Activated CD8-positive, alpha-beta memory T cell treated with anti-CD3 and anti-CD28 coated beads, Interleukin-2, amount 50 U/mL, for 24 hours (primary cell): ENCODE measurements around the gene SLC40A1.

Source experiments
- DNase-seq: peaks from one replicate; pipeline ENCODE4 v3.0.0-alpha.2; 2020; ENCODE audit errors: extremely low read depth

Gene SLC40A1

DNA sequence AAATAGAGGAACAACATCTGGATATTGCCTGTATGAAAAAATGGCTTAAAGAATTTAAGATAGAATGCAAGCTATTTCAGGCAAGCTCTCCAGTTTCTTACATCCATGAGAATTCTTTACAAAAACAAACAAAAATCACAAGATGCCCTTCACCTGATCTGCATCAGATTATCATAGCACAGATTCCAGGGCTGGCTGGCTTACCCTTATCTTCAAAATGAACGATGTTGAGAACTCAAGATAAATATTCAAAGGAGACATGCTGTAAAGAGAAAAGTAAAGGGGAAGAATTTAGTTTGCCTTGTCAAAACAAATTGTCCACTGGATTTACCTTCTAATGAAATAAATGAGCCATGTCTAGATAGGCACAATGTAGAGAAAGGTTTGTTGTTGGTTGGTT is 18.7 kb upstream of the SLC40A1 start:
- no peak for DNase-seq

DNA sequence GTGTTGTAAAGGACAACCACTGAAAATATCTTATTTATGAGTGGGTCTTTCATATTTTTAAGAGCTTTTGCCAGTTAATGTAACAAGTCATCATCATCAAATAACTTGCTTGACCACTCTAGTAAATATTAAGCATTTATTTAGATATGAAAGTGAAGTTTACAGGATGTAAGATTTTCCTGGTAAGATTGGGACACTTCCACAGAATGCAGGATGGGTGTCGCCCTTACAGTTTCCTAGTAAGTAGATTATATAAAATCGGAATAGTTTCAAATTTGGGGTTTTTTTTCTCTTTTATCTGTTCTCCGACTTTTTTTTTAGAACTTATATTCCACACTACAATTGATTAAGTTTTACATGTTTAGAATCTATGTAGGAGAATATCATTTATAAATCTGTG is 14.8 kb upstream of the SLC40A1 start:
- DNase-seq, result no peak

DNA sequence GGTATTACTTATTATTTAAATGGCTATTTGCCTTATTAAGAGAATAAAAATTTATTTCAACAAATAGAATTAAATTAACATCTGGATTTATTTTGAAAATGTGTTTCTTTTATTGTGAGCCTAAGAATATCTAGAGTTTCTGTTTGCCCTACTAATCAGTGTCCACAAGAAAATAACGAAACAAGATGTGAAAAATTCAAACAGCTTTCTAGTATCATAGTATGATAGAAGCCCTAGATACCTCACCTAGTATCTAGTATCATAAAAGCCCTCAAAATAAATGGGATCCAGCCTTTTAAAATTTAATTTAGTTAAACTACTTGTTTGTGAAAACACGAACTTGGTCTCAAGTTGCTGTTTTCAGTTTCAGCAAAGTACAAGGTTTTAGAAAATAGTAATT is 13.7 kb upstream of the SLC40A1 start:
- DNase-seq, result no peak

DNA sequence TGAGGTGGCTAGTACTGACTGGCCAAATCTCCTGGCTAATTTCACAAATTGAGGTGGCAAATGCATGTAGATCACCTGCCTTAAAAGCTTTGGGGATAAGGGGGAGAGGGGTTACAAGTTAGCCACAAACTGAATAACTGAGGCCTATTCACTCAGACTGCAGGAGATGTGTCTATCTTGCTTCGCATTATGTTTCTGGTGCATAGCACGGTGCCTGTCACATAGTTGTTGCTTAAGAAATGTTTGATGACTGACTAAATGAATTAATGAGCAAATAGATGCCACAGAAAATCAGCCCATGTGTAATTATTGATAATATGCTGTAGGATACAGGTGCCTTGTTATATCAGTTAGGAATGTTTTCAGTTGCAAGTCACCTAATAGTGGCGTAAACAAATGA is 12.5 kb upstream of the SLC40A1 start:
- DNase-seq, result no peak

DNA sequence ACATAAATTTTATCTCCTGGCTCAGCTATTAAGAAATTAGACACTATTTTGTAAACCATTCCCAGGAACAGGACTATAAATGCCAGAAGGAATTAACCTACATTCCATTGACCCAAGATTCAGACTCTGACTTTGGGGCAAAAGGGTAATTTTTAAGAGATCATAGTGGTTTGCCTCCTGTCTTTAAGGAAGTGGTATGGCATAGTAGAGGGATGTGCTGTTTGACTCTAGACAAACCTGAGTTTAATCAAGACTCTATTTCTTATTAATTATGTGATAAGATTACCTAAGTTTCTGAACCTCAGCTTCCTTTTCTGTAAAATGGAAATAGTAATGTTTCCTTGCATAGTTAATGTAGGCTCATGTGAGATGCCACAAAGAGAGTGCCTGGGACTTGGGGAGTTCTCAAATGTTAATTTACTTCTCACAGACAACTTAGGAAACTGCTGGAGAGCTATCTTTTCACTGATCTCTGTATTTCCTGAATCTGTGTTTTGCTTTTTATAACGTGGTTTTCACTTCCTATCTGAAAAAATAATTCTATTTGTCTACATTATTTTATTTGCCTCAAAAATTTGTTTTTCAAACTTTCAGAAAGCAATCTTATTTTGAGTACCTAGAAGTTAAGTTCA is 11.9 kb upstream of the SLC40A1 start:
- no peak for DNase-seq

DNA sequence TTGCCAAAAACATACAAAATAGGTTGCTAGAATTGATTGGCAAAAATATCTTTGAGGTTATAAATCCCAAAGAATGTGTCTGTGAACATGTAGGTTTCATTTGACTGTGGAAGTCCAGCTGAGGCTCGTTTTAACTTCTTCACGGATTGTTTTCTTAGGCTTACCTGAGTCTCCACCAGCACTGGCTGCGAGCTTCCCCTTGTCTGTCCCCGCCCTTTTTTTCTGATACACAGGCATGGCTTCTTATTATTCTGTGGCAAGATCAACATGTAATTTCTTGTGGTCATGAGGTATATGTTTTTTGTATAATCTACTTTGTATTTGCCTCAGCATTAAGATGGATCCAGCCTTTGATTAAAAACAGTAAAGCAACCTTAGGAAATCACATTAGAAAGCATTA is 7.2 kb upstream of the SLC40A1 start:
- DNase-seq, result no peak

DNA sequence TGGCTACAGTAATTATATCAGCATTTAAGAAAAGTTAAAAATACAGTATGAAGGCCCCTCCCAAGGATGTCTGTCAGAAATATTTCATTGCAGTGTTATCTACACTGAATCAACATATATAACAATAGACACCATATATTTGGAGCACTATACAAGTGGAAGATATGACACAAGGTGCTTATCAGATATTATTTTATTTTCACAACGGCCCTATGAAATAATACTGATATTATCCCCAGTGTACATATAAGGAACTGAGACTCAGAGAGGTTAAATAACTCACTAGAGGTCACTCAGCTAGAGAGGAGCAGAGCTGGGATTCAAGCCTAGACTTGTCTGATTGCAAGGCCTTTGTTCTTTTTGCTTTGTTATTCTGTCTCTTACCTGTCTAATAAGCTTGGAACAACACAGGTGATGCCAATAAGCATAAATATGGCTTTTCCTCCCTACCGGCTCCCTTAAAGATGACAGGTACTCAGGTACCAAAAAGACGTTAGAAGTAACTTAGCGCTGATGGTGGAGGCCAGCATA is 4.7 kb upstream of the SLC40A1 start:
- no peak for DNase-seq

DNA sequence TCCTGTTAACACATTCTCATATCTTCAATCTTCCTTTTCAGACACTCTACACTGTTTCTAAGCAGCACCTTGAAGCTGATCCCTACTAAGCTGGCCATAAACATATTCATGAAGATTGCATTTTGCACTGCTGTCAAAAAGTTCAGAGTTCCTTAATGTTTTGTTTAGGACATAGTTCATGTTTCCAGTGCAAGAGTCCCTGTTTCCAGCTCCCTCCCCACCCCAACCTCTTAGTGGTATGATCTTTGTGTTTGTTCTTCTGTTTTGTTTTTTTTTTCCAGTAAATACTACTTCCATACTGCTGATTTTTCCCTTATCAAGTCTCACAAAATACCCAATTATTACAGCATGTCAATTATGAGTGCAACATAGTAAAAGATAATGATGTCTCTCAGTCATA is 4.1 kb upstream of the SLC40A1 start:
- DNase-seq, result no peak

DNA sequence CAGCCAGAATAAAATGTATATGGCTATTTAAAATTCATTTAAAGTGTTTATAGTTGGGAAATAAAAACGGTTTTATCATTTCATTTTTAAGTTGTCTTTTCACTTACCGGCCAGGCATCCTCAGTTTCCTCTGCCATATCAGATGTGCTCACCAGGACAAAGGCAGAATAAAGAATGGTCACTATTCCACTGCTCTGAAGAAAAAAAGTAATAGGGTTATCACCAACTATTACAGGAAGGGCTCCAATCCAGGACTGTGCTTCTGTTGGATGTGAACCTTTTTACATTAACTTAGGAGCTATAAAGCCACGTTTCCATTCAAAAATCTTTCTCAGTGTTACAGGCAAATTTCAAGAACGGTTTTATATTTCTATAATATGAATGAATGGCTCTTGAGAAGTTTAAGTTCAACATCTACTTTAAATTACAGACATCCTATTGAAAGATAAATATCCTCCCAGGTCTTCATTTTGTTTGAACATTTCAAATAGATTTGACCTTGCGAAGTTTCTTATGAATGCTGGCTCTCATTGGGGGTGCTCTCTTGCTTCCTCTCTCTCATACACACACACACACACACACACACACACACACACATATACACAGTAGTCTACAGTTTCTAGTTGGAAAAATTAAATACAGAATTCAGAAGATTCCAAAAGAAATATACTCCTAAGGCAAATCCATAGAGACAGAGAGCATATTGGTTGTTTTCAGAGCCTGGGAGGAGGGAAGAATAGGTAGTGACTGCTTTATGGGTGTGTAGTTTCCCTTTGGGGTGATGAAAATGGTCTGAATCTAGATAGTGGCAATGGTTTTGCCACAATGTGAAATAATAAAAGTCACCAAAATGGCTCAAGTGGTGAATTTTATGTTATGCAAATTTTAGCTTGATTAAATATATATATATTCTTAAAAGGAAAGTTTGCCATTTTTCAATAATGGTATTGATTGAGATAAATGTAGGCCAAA is 2.9 kb upstream of the SLC40A1 start:
- no peak for DNase-seq

DNA sequence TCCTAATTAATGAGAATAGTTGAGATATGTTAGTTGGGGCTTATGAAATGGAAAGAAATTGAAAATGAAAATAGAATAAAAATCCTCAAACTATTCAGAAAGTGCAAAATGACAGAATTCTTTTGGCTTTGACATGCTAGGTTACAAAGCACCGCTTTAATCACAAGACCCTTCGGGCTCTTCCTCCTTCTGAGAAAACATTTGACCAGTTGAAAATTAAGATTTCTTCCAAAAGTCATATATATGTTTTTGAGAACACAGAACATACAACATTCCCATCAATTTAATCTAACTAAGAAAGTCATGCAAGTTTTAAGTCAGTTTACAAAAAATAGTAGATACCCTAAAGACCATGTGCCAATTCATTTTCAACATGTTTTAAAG is 2.2 kb upstream of the SLC40A1 start:
- no peak for DNase-seq

DNA sequence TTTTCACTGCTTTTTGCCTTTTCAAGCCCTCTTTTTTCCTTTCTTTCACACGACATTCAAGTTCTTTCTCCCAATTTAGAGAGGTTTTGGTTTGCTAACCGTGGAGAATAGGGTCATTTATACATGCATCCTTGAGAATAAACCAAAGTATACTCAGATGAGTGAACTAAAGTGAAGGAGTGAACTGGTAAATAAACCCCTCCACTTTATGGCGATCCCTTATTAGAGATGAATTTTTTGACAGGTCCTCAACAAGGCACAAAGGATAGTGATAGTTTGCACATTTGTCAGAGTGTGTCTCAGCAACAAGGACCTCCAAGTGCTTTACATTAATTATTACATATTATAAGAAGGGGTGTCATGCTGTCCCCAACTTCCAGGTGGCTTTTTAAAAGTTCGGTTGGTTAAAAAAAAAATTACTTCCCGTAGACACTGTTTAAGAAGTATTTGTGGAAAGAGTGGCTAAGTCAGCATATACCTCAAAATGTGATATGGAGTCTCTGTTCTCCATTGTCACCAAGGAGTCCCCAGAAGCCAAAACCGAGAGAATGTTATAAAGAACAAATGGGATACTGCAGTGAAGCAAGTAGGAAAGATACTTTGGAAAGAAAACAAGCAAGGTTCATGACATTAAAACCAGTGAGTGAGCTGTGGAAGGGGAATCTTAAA is 1.7 kb upstream of the SLC40A1 start:
- DNase-seq, result no peak

DNA sequence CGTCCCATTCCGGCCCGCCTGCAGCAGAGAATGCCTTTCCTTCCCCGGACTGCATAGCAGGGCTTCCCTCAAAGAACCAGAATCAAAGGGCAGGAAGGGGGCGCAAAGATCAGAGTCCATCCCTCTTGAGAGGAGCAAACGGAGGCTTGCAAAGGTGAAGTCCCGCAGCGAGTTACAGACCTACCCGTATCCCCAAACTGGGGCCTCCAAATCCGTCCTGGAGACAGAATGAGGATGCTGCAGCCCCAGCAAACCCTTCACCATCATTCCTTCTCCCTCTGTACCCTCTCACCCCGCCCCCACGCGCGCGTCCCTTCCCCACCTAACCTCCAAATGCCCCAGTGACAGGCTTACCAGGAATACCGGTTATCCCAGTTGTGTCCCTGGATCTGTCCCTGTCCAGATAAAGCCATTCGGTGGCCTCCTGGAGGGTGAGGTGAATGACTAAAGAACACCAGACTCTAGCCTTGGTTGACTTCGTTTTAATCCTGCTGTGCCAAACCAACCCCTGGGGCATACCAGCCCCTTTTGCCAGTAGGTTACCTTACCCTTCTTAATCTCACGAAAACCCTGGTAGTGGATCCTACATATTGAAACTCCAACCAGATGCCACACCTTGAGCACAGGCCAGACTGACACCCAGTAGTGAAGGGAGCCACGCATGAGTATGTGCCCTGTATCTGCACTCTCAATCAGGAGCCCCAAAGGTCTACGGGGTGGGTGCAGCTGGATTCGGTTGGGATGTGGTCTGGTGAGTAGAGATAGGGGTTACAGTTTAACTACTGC is 961 bp upstream of the SLC40A1 start:
- no peak for DNase-seq

DNA sequence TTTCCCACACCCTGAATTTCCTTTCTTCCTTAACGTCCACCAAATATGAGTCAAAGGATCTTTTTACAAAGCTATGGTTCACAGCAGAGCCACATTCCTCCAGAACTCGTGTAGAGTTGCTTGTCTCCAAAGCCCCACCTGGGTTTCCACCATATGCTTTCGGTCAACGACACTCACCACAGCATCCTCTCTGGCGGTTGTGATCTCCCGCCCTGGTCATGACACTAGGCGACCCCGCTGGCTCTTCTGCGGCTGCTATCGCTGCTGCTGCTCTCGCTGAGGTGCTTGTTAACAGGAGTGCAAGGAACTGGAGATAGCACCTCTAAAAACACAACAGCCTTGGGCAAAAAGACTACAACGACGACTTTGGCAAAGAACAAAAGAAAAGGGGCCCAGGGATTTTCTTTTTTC is 340 bp downstream of the SLC40A1 start:
- DNase-seq, result no peak

DNA sequence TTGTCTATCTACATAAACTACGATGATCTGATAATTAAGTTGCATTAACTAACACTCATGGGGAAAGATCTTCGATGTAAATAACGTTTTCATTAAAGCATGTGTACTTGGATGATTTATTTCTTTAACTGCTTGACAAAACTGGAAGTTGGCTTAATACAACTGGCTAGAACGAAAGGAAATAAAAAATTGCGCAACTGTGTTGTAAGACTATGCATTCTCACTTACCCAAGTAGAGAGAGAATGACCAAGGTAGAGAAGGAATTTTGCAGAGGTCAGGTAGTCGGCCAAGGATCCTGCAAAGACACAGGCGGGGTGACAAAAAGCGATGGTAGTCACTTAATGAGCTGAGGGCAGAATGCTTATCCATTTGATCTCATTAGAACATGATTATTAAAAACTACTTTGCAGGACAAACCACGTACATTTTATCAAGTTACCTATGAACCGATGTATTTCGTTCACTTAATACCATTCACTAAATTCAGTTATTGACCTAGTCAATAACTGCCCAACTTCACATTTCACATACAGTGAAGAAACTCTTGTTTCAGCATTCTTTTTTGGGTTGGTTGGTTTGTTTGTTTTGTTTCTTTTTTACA is 900 bp downstream of the SLC40A1 start:
- DNase-seq, result no peak

DNA sequence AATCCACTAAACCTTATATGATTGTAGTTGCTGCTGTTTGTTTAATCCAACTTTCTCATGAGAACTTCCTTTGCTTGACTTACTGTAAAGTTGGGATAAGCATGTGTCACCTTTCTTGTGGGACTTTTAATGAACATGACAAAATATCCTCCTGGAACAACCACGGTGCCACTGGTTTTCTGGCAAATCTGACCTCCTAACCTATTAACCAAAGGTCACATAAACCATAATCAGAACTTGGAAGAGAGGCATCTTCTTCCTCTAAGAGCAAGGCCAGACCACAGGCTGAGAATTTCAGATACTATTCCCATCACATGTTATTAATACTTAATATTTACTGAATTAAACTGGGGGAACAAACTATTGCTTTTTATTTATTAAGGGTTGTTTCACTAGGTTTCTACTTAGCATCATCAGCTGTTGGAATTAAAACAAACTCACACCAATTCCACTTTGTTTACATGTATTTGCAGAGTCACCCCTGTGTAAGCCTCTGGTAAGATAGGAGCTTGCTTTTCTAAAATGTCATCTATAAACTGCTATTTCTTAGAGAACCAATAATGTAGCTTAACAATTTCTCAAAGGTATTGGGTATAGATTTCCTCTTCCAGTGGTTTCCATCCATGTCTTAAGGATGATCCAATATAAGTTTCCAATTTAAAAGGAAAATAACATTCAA is 2.2 kb downstream of the SLC40A1 start:
- no peak for DNase-seq

DNA sequence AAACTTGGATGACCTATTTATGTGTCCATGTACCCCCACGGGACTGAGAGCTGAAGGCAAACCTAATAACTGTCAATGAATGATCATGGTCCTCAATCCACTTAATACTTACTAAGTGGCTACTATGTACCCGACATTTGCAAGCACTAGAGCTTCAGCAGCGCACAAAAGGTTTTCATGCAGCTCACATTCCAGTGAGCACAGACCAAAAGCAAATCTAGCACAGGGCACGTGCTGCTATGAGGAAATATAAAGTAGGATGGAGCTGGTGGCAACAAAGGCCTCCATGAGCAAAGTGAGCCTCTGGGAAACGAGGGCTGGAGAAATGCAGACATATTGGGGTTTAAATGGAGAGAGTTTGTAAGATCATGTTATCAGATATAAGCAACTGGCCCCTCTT is 3.5 kb downstream of the SLC40A1 start:
- no peak for DNase-seq

DNA sequence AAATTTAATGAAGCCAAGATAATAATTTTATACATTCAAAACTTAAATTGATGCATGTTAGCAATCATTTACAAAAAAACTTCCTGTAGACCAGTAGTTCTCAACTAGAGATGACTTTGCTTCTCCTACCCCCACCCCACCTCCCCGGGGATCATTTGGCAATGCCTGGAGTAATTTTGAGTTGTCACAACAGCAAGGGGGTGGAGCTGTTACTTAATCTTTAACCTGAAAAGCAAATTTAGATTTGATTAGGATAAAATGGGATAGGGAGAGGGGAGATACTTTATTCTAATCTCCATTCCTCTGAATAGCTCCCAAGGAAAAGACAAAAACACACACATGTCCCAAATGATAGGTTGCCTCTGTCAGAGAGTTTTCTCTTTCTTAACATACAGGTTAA is 4.2 kb downstream of the SLC40A1 start:
- DNase-seq, result no peak

DNA sequence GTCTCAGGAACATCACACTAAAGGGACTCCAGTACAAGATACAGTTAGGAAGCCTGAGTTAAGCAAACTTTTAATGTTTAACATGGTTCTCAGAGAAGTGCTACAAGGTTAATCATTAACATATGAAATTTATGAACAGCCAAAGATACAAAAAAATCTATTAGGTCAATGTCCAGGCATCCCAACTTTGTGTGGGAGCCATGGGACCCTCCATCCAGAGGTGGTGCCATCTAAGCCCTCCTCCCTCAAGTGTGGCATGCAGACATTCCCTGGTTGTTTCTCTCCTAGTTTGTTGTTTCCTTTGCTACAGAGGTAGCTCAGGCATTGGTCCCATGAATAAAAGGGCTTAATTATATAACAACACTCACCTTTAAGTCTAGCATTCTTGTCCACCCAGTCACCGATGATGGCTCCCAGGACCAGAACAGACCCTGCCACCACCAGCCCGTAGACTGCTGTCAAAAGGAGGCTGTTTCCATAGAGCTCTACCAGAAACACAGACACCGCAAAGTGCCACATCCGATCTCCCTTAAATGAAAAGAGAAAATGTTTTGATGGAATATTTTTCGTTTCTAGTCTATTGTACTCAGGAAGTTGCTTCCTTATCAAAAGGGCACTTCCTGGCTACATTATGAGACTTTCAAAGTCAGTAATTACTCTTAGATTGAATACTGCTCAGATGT is 5.7 kb downstream of the SLC40A1 start:
- no peak for DNase-seq

DNA sequence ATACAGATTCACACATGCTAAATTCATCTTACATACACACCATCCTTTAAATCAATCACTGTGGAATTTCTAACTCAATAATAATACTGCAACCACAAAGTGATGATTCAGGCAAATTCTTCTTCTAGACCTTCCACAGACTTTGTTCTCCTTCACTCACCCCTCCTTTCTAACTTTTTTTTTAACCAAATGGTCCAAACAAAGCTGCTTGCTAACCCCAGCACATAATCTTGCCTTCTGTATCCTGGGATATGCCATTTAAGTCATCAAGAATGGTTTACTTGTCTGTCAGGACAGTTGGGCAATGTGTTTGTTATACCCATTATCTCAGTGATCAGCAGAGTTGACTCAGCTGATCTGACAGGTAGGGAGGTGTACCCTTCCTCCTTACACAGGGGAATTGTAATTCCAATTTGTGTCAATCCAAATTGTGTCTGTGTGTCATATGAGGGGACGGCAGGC is 10.0 kb downstream of the SLC40A1 start:
- no peak for DNase-seq

DNA sequence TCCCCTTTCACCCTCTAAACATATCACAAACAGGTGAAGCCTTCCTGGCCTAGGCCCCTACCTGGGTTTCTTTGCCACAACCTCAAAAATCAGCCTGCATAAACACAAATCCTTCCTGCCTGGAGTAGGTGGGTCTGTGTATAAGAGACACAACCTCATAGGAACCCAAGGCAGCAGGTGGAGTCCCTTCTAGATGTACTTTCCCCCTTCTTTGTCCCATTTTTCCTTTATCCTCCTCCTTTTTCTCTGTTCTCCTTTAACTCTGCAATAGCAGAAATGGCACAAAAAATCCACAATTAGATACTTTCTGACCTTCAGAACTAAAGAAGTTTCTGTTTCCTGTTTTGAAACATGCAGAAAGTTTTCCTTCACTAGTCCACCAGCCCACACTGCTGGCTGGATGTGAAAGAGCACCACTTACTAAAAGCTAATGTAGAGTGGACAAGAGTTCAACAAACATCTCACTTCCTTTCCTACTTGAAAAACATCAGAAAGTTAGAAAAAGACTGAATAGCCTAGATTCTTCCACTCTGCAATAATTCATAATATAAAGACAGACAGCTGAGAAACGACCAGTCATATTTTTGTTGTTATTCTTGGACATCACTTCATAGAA is 11.2 kb downstream of the SLC40A1 start:
- DNase-seq, result no peak
